MM.1S (cell line): ENCODE results near the gene SLC6A11.

Experiments used
- DNase-seq: peaks from one replicate; pipeline ENCODE4 v3.0.0-alpha.2; 2015
- H2AFZ ChIP-seq: fragments of 300-600 bp; sonication (generic); 2 replicates; pipeline ENCODE4 v1.6.0; 2016; ENCODE audit warnings: antibody characterized with exemption, low read length
- H3F3A ChIP-seq: fragments of 300-600 bp; sonication (generic); 2 replicates; pipeline ENCODE4 v1.6.1; 2016; ENCODE audit warnings: mild to moderate bottlenecking, antibody characterized with exemption, low read length, moderate library complexity, mixed read lengths; ENCODE audit not compliant: insufficient read depth
- H3K27ac ChIP-seq: fragments of 300-600 bp; sonication (generic); 2 replicates; pipeline ENCODE4 v1.5.1; 2016; ENCODE audit warnings: mild to moderate bottlenecking, low read length
- H3K27me3 ChIP-seq: fragments of 300-600 bp; sonication (generic); replicated peaks from 2 replicates; pipeline ENCODE4 v1.6.0; 2016; ENCODE audit warnings: low read length; ENCODE audit not compliant: insufficient read depth
- H3K36me3 ChIP-seq: fragments of 300-600 bp; sonication (generic); replicated peaks from 2 replicates; pipeline ENCODE4 v1.6.1; 2016; ENCODE audit warnings: mild to moderate bottlenecking, low read length, mixed read lengths; ENCODE audit not compliant: insufficient read depth
- H3K4me1 ChIP-seq: fragments of 300-600 bp; sonication (generic); 2 replicates; pipeline ENCODE4 v1.6.1; 2016; ENCODE audit warnings: low read length, mixed read lengths
- H3K4me2 ChIP-seq: fragments of 300-600 bp; sonication (generic); 2 replicates; pipeline ENCODE4 v1.6.0; 2016; ENCODE audit warnings: low read depth, low read length
- H3K4me3 ChIP-seq: fragments of 300-600 bp; sonication (generic); 2 replicates; pipeline ENCODE4 v1.5.1; 2016; ENCODE audit warnings: low read length, mixed read lengths
- H3K79me2 ChIP-seq: fragments of 300-600 bp; sonication (generic); 2 replicates; pipeline ENCODE4 v1.6.1; 2016; ENCODE audit warnings: mixed run types, low read length, mixed read lengths
- H3K9ac ChIP-seq: fragments of 300-600 bp; sonication (generic); 2 replicates; pipeline ENCODE4 v1.6.1; 2016; ENCODE audit warnings: low read length, mixed read lengths
- H3K9me2 ChIP-seq: fragments of 300-600 bp; sonication (generic); replicated peaks from 2 replicates; pipeline ENCODE4 v1.6.1; 2016; ENCODE audit warnings: mild to moderate bottlenecking, low read length, mixed read lengths; ENCODE audit not compliant: insufficient read depth
- H3K9me3 ChIP-seq: fragments of 300-600 bp; sonication (generic); replicated peaks from 2 replicates; pipeline ENCODE4 v1.6.1; 2016; ENCODE audit warnings: mild to moderate bottlenecking, low read length, mixed read lengths; ENCODE audit not compliant: insufficient read depth
- H4K20me1 ChIP-seq: fragments of 300-600 bp; sonication (generic); 2 replicates; pipeline ENCODE4 v1.6.1; 2016; ENCODE audit warnings: mild to moderate bottlenecking, low read length, moderate library complexity, mixed read lengths; ENCODE audit not compliant: insufficient read depth
- EZH2 ChIP-seq: fragments of 300-600 bp; sonication (generic); optimal IDR thresholded peaks from 2 replicates; pipeline ENCODE3; 2017; ENCODE audit warnings: low read depth, mild to moderate bottlenecking, antibody characterized with exemption, low read length, mixed read lengths
- EZH2phosphoT487 ChIP-seq: fragments of 300-600 bp; sonication (generic); IDR thresholded peaks from 2 replicates; pipeline ENCODE4 v1.6.1; 2018; ENCODE audit warnings: antibody characterized with exemption, low read length
- TF ChIP-seq, protein P1 (sequence below): fragments of 300-600 bp; sonication (generic); IDR thresholded peaks from 2 replicates; pipeline ENCODE4 v1.5.1; 2016; ENCODE audit warnings: antibody characterized with exemption, low read length, mixed read lengths

Gene SLC6A11

DNA sequence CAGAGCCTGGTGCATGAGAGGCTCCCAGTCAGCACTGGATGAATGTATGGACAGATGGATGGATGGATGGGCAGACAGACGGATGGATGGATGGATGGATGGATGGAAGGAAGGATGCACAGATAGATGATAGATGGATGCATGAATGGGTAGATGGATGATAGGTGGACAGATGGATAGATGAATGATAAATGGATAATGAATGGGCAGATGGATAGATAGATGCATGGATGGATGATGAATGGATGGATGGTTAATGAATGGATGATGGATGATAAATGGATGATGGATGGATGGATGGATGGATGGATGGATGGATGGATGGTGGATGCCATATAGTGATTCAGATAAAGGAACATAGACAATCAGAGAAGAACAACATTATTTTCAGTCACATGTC, 71.0 kb downstream of the SLC6A11 start:
- no peaks in the 10 kb centered on the region for H3K36me3 ChIP-seq
- no peak overlapping the region for H3K4me2 ChIP-seq
- H4K20me1 ChIP-seq = no peaks in the 10 kb centered on the region
- no peak overlapping the region for H3K4me3 ChIP-seq
- DNase-seq = no peak
- H3K27me3 ChIP-seq = peaks cover 9% of the 10 kb centered on the region; the same call in 1 of the 2 replicates
- H3K9ac ChIP-seq = no peak overlapping the region
- no peaks in the 10 kb centered on the region for H3K9me3 ChIP-seq
- H2AFZ ChIP-seq = no peak overlapping the region
- no peaks in the 10 kb centered on the region for H3F3A ChIP-seq
- H3K9me2 ChIP-seq = no peaks in the 10 kb centered on the region
- TF ChIP-seq EZH2 (no peak), EZH2phosphoT487 (no peak)
- TF ChIP-seq, protein P1, sequence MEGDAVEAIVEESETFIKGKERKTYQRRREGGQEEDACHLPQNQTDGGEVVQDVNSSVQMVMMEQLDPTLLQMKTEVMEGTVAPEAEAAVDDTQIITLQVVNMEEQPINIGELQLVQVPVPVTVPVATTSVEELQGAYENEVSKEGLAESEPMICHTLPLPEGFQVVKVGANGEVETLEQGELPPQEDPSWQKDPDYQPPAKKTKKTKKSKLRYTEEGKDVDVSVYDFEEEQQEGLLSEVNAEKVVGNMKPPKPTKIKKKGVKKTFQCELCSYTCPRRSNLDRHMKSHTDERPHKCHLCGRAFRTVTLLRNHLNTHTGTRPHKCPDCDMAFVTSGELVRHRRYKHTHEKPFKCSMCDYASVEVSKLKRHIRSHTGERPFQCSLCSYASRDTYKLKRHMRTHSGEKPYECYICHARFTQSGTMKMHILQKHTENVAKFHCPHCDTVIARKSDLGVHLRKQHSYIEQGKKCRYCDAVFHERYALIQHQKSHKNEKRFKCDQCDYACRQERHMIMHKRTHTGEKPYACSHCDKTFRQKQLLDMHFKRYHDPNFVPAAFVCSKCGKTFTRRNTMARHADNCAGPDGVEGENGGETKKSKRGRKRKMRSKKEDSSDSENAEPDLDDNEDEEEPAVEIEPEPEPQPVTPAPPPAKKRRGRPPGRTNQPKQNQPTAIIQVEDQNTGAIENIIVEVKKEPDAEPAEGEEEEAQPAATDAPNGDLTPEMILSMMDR = no peak
- H3K79me2 ChIP-seq = no peaks in the 10 kb centered on the region
- no peak overlapping the region for H3K27ac ChIP-seq
- no peaks in the 10 kb centered on the region for H3K4me1 ChIP-seq

DNA sequence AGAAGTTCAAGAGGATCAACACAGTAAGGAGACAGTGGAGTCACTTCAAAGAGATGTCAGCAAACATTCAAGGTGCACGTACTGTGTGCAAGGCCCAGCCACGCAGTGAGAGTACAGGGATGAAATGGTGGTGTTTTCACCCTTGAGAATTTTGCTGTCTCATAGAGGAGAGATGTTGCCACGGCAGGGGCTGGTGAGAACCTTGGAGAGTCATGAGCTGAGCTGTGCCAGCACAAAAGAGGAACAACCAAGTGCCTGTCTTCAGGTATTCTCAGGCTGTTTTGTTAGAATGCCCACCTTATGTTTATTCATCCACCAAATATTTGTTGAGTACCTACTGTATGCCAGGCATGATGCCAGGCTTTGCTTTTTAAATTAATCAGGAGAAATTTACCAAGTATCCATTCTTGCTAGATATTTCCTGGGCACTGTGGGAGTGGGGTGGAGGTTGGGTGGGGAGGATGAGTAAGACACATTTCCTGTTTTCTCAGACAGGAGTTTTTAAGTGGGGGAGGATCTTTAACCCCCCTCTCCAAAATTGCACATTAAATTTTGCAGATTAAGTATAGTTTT, 72.6 kb downstream of the SLC6A11 start:
- Histone ChIP-seq H3K4me3 (no peak overlapping the region), H2AFZ (no peak overlapping the region), H3K27me3 (peaks cover 5% of the 10 kb centered on the region; the same call in 1 of the 2 replicates), H3K9ac (no peak overlapping the region), H3K27ac (no peak overlapping the region), H3K4me2 (no peak overlapping the region), H4K20me1 (no peaks in the 10 kb centered on the region), H3K4me1 (no peaks in the 10 kb centered on the region), H3F3A (no peaks in the 10 kb centered on the region), H3K9me2 (no peaks in the 10 kb centered on the region), H3K79me2 (no peaks in the 10 kb centered on the region), H3K9me3 (no peaks in the 10 kb centered on the region), H3K36me3 (no peaks in the 10 kb centered on the region)
- DNase-seq = no peak
- TF ChIP-seq, protein P1 = no peak
- TF ChIP-seq EZH2 = no peak
- no peak for TF ChIP-seq EZH2phosphoT487

DNA sequence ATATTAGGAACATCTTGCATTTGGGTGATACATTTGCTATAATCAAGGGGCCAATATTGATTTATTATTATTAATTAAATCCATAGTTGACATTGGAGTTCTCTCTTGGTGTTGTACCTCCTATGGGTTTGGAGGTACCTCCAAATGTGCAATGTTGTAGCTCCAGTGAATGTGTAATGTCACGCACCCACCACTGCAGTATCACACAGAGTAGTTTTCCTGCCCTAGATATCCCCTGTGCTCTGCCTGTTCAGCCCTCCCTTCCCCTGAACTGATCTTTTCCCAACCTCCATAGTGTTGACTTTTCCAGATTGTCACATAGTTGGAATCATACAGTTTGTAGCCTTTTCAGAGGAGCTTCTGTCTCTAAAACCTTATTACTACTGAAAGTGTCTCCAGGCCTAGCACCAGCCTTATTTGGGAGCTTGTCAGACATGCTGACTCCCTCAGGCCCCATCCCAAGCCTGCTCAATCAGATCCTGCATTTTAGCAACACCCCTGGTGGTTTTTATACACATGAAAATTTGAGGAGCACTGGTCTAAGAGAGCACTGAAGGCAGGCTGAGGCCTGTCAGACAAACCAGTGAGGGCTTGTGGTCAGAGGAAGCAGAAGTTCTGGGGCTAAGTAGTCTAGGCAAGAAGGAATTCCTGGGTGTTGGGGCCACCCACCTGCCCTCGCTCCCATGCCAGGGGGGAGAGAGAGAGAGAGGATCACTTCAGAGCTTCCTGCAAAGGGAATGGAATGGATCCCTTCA, 73.4 kb downstream of the SLC6A11 start:
- H3K79me2 ChIP-seq = no peaks in the 10 kb centered on the region
- TF ChIP-seq EZH2phosphoT487 (no peak), EZH2 (no peak)
- TF ChIP-seq, protein P1 = no peak

More for the DNA sequence above, 73.4 kb downstream of the SLC6A11 start:
- Histone ChIP-seq H4K20me1 (no peaks in the 10 kb centered on the region), H3F3A (no peaks in the 10 kb centered on the region), H3K27ac (no peak overlapping the region), H3K36me3 (no peaks in the 10 kb centered on the region), H3K9me3 (no peaks in the 10 kb centered on the region), H2AFZ (no peak overlapping the region), H3K4me2 (no peak overlapping the region), H3K4me1 (no peaks in the 10 kb centered on the region), H3K4me3 (no peak overlapping the region), H3K9me2 (no peaks in the 10 kb centered on the region), H3K27me3 (peaks cover 5% of the 10 kb centered on the region; the same call in 1 of the 2 replicates), H3K9ac (no peak overlapping the region)
- no peak for DNase-seq
